HEK293 (cell line): Measurements from ENCODE around the gene DNAJC13.

ENCODE experiments used
- ATF2 ChIP-seq: fragments of 450-650 bp; formaldehyde crosslinking; IDR thresholded peaks from 2 replicates; pipeline ENCODE4 v1.5.1; 2016; ENCODE audit warnings: missing biosample characterization, missing genetic modification characterization, low read depth
- CTCF ChIP-seq: fragments of 450-650 bp; formaldehyde crosslinking; IDR thresholded peaks from 2 replicates; pipeline ENCODE4 v1.5.1; 2016; ENCODE audit warnings: missing biosample characterization, missing genetic modification characterization
- MYNN ChIP-seq: fragments of 450-650 bp; formaldehyde crosslinking; IDR thresholded peaks from 2 replicates; pipeline ENCODE4 v1.5.1; 2016; ENCODE audit warnings: missing biosample characterization, missing genetic modification characterization, borderline replicate concordance
- MZF1 ChIP-seq: fragments of 450-650 bp; formaldehyde crosslinking; IDR thresholded peaks from 2 replicates; pipeline ENCODE4 v1.5.1; 2017; ENCODE audit warnings: missing biosample characterization, missing genetic modification characterization, borderline replicate concordance
- REST ChIP-seq: fragments of 450-650 bp; formaldehyde crosslinking; IDR thresholded peaks from 2 replicates; pipeline ENCODE4 v1.5.1; 2016; ENCODE audit warnings: missing biosample characterization, missing genetic modification characterization
- YY1 ChIP-seq: fragments of 450-650 bp; formaldehyde crosslinking; IDR thresholded peaks from 2 replicates; pipeline ENCODE4 v1.5.1; 2018; ENCODE audit warnings: missing biosample characterization, missing genetic modification characterization

GRCh38 chr3:132568422-132568821 is 151.1 kb downstream of the DNAJC13 start:
- TF ChIP-seq CTCF (tag by site-specific recombination), result no peak
- TF ChIP-seq MZF1, result no peak
- no peak for TF ChIP-seq MYNN
- TF ChIP-seq REST (tag by site-specific recombination), result no peak
- no peak for TF ChIP-seq YY1 (tag by site-specific recombination)
- no peak for TF ChIP-seq ATF2 (tag by site-specific recombination)
